GM12878 (cell line): ENCODE measurements around the gene UBE2E2. TPM values are rescaled to one million over a fixed set of nuclear protein-coding genes. Genes with fewer than 3 reads are reported as not detected.

Experiments
- ATAC-seq: fragments of 200-7000 bp; cut with Tn5 transposase; 3 replicates; pipeline ENCODE4 v1.9.1; 2020; ENCODE audit warnings: mild to moderate bottlenecking, moderate library complexity
- BruUV-seq: library from RNA; stranded (reverse); fragments of 400-500 nt; replicated peaks from 2 replicates; lab custom pipeline; 2021; lab: Mats Ljungman, UMichigan
- CTCF ChIA-PET: fragments of 300-600 bp; sonication (Branson Sonifier 250); formaldehyde crosslinking; extraction: SDS; loops from one replicate; lab custom pipeline; 2021; ENCODE audit warnings: inconsistent platforms; lab: Yijun Ruan, JAX
- POLR2A ChIA-PET: fragments of 350-600 bp; formaldehyde crosslinking; extraction: SDS; loops from one replicate; lab custom pipeline; 2021; ENCODE audit warnings: inconsistent platforms; lab: Charles Lee
- RAD21 ChIA-PET: fragments of 300-600 bp; sonication (Branson Sonifier 250); formaldehyde crosslinking; loops from one replicate; lab custom pipeline; 2023; ENCODE audit warnings: antibody characterized with exemption; ENCODE audit not compliant: unreplicated experiment; lab: Charles Lee
- SMC1A ChIA-PET: fragments of 300-600 bp; sonication (Branson Sonifier 250); formaldehyde crosslinking; loops from one replicate; lab custom pipeline; 2023; ENCODE audit not compliant: unreplicated experiment, uncharacterized antibody; lab: Charles Lee
- DNase-seq: peaks from one replicate; pipeline ENCODE4 v3.0.0-alpha.2; 2011; ENCODE audit warnings: low read depth, low spot score
- FAIRE-seq: peaks from 3 replicates; lab custom pipeline; 2011; peaks lifted over from hg19 to GRCh38; lab: Jason Lieb, UNC
- H2AFZ ChIP-seq: 2 replicates; pipeline ENCODE4 v1.6.0; 2011; ENCODE audit warnings: low read depth, low read length, control low read depth; ENCODE audit not compliant: control insufficient read depth
- H3K27ac ChIP-seq: 2 replicates; pipeline ENCODE4 v1.5.1; 2011; ENCODE audit warnings: control low read depth; ENCODE audit not compliant: control insufficient read depth, insufficient read depth
- H3K27me3 ChIP-seq, 2 experiments: replicated peaks in 1 of 2; 2 replicates each; pipeline versions ENCODE4 v1.6.0 to v1.6.1; 2011; ENCODE audit warnings: low read length in 1 of 2; ENCODE audit not compliant: control insufficient read depth in 2 of 2, insufficient read depth in 2 of 2
- H3K36me3 ChIP-seq, 2 experiments: 2 replicates each; pipeline ENCODE4 v1.5.1; 2011; ENCODE audit warnings: low read length in 1 of 2; ENCODE audit not compliant: control insufficient read depth in 2 of 2, insufficient read depth in 2 of 2
- H3K4me1 ChIP-seq: 2 replicates; pipeline ENCODE4 v1.6.1; 2011; ENCODE audit warnings: mild to moderate bottlenecking, low read length, moderate library complexity, mixed read lengths; ENCODE audit not compliant: control insufficient read depth, insufficient read depth
- H3K4me2 ChIP-seq: 2 replicates; pipeline ENCODE4 v1.6.0; 2011; ENCODE audit warnings: control low read depth; ENCODE audit not compliant: control insufficient read depth, insufficient read depth
- H3K4me3 ChIP-seq: fragments of 200-600 bp; sonication (generic); 2 replicates; pipeline ENCODE4 v1.5.1; 2016
- H3K79me2 ChIP-seq: 2 replicates; pipeline ENCODE4 v1.6.0; 2011; ENCODE audit warnings: low read length; ENCODE audit not compliant: control insufficient read depth, insufficient read depth
- H3K9ac ChIP-seq: 2 replicates; pipeline ENCODE4 v1.8.0; 2011; ENCODE audit warnings: low read length, control low read depth, mixed read lengths; ENCODE audit not compliant: control insufficient read depth, insufficient read depth
- H3K9me3 ChIP-seq: replicated peaks from 3 replicates; pipeline ENCODE4 v1.5.1; 2011; ENCODE audit warnings: mild to moderate bottlenecking, low read length; ENCODE audit not compliant: control insufficient read depth, insufficient read depth
- H4K20me1 ChIP-seq: 2 replicates; pipeline ENCODE4 v1.6.0; 2011; ENCODE audit not compliant: control insufficient read depth, insufficient read depth
- CBX5 ChIP-seq: sonication (generic); IDR thresholded peaks from 2 replicates; pipeline ENCODE4 v1.6.1; 2016; ENCODE audit warnings: low read depth, moderate library complexity, mild to moderate bottlenecking, inconsistent platforms
- ESRRA ChIP-seq: IDR thresholded peaks from 2 replicates; pipeline ENCODE4 v1.6.1; 2012; ENCODE audit warnings: mild to moderate bottlenecking, low read length, improper control_type of control experiment
- IKZF1 ChIP-seq: fragments of 450-650 bp; conservative IDR thresholded peaks from 2 replicates; pipeline ENCODE4 v1.6.1; 2017; ENCODE audit warnings: antibody characterized with exemption, mild to moderate bottlenecking
- PAX8 ChIP-seq: fragments of 450-650 bp; IDR thresholded peaks from 2 replicates; pipeline ENCODE4 v1.6.1; 2017; ENCODE audit warnings: mild to moderate bottlenecking, moderate library complexity
- SMC3 ChIP-seq: IDR thresholded peaks from 2 replicates; pipeline ENCODE4 v1.6.1; 2011; ENCODE audit warnings: low read length, improper control_type of control experiment, borderline replicate concordance
- ZSCAN29 ChIP-seq: fragments of 450-650 bp; IDR thresholded peaks from 2 replicates; pipeline ENCODE4 v1.6.1; 2017; ENCODE audit warnings: mild to moderate bottlenecking, moderate library complexity
- WGBS: methylation state at CpG from one replicate; pipeline ENCODE4 v1.1.6; 2016; ENCODE audit warnings: low lambda C conversion rate; ENCODE audit not compliant: insufficient replicate concordance, insufficient coverage; ENCODE audit errors: missing lambda C conversion rate; 5-methylcytosine and 5-hydroxymethylcytosine counted together
- in situ Hi-C: fragments of 300-500 bp; cut with MboI; formaldehyde crosslinking; loops from 9 replicates; pipeline ENCODE4 v1.14.3; 2018; ENCODE audit warnings: mixed read lengths
- intact Hi-C: fragments of 100-400 bp; cut with micrococcal nuclease; formaldehyde crosslinking; loops from one replicate; pipeline ENCODE4 v1.14.2; 2022; ENCODE audit not compliant: unreplicated experiment
- polyA plus RNA-seq, 11 experiments: library from polyadenylated mRNA; depleted of rRNA in 4 of 11; unstranded in 6 of 11; stranded (reverse) in 5 of 11; fragments of >200 nt; fragmentation: Nextera tagmentation in 4 of 11; fragmentation: Illumina TruSeq in 1 of 11; extraction: Ambion mirVana in 4 of 11; extraction: Trizol in 1 of 11; gene quantifications; 1 replicate in 1 of 11; 2 replicates in 10 of 11; pipeline versions ENCODE4 v1.2.1 to v1.2.3, GENCODE V29; 2011 to 2016; ENCODE audit warnings: inconsistent platforms in 2 of 11, missing spikeins in 2 of 11, low read depth in 1 of 11
- total RNA-seq, 4 experiments: library from RNA; depleted of rRNA in 3 of 4; stranded (reverse); fragments of >200 nt in 3 of 4; fragmentation: Illumina TruSeq in 1 of 4; extraction: Trizol in 1 of 4; gene quantifications; 2 replicates each; pipeline versions ENCODE4 v1.2.1 to v1.2.3, GENCODE V29; 2013 to 2021
- TF ChIP-seq, protein P1 (sequence below): fragments of 150-350 bp; IDR thresholded peaks from 2 replicates; pipeline ENCODE4 v1.6.1; 2016; ENCODE audit warnings: low read depth, low read length
- TF ChIP-seq, protein P2 (sequence below): fragments of 450-650 bp; IDR thresholded peaks from 2 replicates; pipeline ENCODE4 v1.6.1; 2017; ENCODE audit warnings: mild to moderate bottlenecking, moderate library complexity
- TF ChIP-seq, protein P3 (sequence below): IDR thresholded peaks from 2 replicates; pipeline ENCODE4 v1.6.1; 2012; ENCODE audit warnings: low read depth, low read length, improper control_type of control experiment
- TF ChIP-seq, protein P4 (sequence below): fragments of 450-650 bp; IDR thresholded peaks from 2 replicates; pipeline ENCODE4 v1.6.1; 2018; ENCODE audit warnings: borderline replicate concordance, mild to moderate bottlenecking; ENCODE audit not compliant: partially characterized antibody

UBE2E2 gene
- total and polyA plus RNA-seq, 10 of the 15 experiments (the other 5 are each of a cell fraction or from before 2014, with no cell fraction given): 8.7 to 71.0 (median 36.4) TPM

DNA sequence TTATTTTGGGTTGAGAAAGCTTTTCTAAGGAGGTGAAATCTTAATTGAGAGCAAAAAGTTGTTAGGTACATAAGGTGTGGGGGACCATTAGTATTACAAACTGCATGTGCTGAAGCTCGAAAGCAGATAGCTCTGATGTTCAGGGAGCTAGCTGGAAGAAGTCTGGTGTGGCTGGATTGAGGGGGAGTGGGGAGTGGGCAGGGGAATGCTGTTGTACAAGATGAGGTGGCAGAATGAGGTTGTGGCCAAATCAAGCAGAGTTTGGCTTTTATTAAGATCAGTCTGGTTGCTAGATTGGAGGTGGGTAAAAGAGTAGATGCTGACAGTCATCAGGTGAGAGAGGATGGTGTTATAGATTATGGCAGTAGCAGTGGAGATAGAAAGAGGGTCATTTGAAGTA is 32.1 kb downstream of the UBE2E2 start (continued):
- TF ChIP-seq, protein P1, sequence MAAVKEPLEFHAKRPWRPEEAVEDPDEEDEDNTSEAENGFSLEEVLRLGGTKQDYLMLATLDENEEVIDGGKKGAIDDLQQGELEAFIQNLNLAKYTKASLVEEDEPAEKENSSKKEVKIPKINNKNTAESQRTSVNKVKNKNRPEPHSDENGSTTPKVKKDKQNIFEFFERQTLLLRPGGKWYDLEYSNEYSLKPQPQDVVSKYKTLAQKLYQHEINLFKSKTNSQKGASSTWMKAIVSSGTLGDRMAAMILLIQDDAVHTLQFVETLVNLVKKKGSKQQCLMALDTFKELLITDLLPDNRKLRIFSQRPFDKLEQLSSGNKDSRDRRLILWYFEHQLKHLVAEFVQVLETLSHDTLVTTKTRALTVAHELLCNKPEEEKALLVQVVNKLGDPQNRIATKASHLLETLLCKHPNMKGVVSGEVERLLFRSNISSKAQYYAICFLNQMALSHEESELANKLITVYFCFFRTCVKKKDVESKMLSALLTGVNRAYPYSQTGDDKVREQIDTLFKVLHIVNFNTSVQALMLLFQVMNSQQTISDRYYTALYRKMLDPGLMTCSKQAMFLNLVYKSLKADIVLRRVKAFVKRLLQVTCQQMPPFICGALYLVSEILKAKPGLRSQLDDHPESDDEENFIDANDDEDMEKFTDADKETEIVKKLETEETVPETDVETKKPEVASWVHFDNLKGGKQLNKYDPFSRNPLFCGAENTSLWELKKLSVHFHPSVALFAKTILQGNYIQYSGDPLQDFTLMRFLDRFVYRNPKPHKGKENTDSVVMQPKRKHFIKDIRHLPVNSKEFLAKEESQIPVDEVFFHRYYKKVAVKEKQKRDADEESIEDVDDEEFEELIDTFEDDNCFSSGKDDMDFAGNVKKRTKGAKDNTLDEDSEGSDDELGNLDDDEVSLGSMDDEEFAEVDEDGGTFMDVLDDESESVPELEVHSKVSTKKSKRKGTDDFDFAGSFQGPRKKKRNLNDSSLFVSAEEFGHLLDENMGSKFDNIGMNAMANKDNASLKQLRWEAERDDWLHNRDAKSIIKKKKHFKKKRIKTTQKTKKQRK: no peak
- TF ChIP-seq ESRRA: no peak

DNA sequence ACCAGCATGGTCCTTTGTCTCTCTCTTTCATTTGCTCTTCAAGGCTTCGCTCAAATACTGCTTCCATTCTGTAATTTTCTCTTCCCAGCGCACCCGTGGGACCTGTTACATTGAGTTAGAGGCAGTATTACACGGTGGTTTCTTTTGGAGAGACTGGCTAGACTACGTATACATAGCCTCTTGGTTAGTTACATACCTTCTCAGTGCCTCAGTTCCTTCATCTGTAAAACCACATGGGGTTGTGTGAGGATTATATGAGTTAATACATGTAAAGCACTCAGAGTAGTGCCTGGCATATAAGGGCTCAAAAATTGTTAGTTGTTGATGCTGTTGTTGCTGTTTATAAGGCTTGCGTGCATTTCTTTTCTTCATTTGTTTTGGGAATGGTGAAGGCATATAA is 33.8 kb downstream of the UBE2E2 start:
- no peak overlapping the region for H2AFZ ChIP-seq
- no TSS peak for BruUV-seq
- no peak; the same call in 2 of the 3 replicates for ATAC-seq
- no peak overlapping the region for H3K27ac ChIP-seq
- H3K36me3 ChIP-seq: no peaks in the 10 kb centered on the region
- no peak for DNase-seq
- H3K4me3 ChIP-seq: no peak overlapping the region
- ChIA-PET SMC1A (interaction anchor here (0.7 to 1.4 kb wide), 2 partner anchors 67 to 197 kb away, joined by 3 read pairs; no protein-coding TSS in a partner anchor), CTCF (interaction anchor here (2.1 kb wide), 1 partner anchor 9 kb away, joined by 5 read pairs; no protein-coding TSS in a partner anchor), POLR2A (interaction anchor here (0.6 to 2.5 kb wide), 2 partner anchors 18 to 525 kb away, joined by 3 to 7 read pairs; no protein-coding TSS in a partner anchor), RAD21 (interaction anchor here (0.7 kb wide), 1 partner anchor 333 kb away, joined by 3 read pairs; no protein-coding TSS in a partner anchor)
- no peak overlapping the region for H3K9ac ChIP-seq
- H3K9me3 ChIP-seq: peaks cover 1% of the 10 kb centered on the region; the same call in 1 of the 3 replicates
- no peak for FAIRE-seq
- H3K4me1 ChIP-seq: no peaks in the 10 kb centered on the region
- H4K20me1 ChIP-seq: peaks cover 2% of the 10 kb centered on the region; the same call in 1 of the 2 replicates
- in situ Hi-C loops: no loop called here
- peaks cover 27% of the 10 kb centered on the region for H3K79me2 ChIP-seq
- no peaks in the 10 kb centered on the region for H3K27me3 ChIP-seq
- intact Hi-C loops: no loop called here
- H3K4me2 ChIP-seq: no peak overlapping the region
- WGBS: 100% methylated on average over 6 of the region's 6 CpGs
- TF ChIP-seq SMC3: no peak
- TF ChIP-seq ZSCAN29: no peak
- TF ChIP-seq IKZF1: no peak
- no peak for TF ChIP-seq PAX8
- no peak for TF ChIP-seq CBX5
- TF ChIP-seq, protein P2, sequence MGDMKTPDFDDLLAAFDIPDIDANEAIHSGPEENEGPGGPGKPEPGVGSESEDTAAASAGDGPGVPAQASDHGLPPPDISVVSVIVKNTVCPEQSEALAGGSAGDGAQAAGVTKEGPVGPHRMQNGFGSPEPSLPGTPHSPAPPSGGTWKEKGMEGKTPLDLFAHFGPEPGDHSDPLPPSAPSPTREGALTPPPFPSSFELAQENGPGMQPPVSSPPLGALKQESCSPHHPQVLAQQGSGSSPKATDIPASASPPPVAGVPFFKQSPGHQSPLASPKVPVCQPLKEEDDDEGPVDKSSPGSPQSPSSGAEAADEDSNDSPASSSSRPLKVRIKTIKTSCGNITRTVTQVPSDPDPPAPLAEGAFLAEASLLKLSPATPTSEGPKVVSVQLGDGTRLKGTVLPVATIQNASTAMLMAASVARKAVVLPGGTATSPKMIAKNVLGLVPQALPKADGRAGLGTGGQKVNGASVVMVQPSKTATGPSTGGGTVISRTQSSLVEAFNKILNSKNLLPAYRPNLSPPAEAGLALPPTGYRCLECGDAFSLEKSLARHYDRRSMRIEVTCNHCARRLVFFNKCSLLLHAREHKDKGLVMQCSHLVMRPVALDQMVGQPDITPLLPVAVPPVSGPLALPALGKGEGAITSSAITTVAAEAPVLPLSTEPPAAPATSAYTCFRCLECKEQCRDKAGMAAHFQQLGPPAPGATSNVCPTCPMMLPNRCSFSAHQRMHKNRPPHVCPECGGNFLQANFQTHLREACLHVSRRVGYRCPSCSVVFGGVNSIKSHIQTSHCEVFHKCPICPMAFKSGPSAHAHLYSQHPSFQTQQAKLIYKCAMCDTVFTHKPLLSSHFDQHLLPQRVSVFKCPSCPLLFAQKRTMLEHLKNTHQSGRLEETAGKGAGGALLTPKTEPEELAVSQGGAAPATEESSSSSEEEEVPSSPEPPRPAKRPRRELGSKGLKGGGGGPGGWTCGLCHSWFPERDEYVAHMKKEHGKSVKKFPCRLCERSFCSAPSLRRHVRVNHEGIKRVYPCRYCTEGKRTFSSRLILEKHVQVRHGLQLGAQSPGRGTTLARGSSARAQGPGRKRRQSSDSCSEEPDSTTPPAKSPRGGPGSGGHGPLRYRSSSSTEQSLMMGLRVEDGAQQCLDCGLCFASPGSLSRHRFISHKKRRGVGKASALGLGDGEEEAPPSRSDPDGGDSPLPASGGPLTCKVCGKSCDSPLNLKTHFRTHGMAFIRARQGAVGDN: no peak
- TF ChIP-seq, protein P3, sequence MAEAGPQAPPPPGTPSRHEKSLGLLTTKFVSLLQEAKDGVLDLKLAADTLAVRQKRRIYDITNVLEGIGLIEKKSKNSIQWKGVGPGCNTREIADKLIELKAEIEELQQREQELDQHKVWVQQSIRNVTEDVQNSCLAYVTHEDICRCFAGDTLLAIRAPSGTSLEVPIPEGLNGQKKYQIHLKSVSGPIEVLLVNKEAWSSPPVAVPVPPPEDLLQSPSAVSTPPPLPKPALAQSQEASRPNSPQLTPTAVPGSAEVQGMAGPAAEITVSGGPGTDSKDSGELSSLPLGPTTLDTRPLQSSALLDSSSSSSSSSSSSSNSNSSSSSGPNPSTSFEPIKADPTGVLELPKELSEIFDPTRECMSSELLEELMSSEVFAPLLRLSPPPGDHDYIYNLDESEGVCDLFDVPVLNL: no peak
- TF ChIP-seq, protein P4, sequence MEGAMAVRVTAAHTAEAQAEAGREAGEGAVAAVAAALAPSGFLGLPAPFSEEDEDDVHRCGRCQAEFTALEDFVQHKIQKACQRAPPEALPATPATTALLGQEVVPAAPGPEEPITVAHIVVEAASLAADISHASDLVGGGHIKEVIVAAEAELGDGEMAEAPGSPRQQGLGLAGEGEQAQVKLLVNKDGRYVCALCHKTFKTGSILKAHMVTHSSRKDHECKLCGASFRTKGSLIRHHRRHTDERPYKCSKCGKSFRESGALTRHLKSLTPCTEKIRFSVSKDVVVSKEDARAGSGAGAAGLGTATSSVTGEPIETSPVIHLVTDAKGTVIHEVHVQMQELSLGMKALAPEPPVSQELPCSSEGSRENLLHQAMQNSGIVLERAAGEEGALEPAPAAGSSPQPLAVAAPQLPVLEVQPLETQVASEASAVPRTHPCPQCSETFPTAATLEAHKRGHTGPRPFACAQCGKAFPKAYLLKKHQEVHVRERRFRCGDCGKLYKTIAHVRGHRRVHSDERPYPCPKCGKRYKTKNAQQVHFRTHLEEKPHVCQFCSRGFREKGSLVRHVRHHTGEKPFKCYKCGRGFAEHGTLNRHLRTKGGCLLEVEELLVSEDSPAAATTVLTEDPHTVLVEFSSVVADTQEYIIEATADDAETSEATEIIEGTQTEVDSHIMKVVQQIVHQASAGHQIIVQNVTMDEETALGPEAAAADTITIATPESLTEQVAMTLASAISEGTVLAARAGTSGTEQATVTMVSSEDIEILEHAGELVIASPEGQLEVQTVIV: no peak
